ENCODE data around the gene TERB1.

The TERB1 gene

GRCh38 chr16:66844009-66844341 is 42.6 kb upstream of the TERB1 start:
- H3K27me3 ChIP-seq (ENCODE audit: insufficient read depth, low read length, poor library complexity), result peaks cover 23% of the 10 kb centered on the region
- no peak for DNase-seq

GRCh38 chr16:66843191-66843590 is 41.8 kb upstream of the TERB1 start:
- no CpG with 5 or more reads among the region's 2 CpGs for WGBS (ENCODE audit: extremely low coverage, insufficient coverage, low lambda C conversion rate)
- no peaks in the 10 kb centered on the region for H3K79me2 ChIP-seq (ENCODE audit: control insufficient read depth, insufficient read depth, low read length)
- DNase-seq, result no peak
- H4K5ac ChIP-seq (ENCODE audit: low read length), result no peak overlapping the region
- H3K9ac ChIP-seq (ENCODE audit: low read length), result no peak overlapping the region
- H2BK5ac ChIP-seq (ENCODE audit: low read length), result no peak overlapping the region
- H3K4me3 ChIP-seq (ENCODE audit: low read length), result no peak overlapping the region
- H3K4ac ChIP-seq (ENCODE audit: low read depth, low read length), result no peak overlapping the region
- no peaks in the 10 kb centered on the region for H3K36me3 ChIP-seq (ENCODE audit: control insufficient read depth, insufficient read depth, low read length)
- H3K56ac ChIP-seq (ENCODE audit: low read length), result no peak overlapping the region
- no peak overlapping the region for H4K8ac ChIP-seq (ENCODE audit: low read depth, low read length)
- H3K4me2 ChIP-seq (ENCODE audit: low read length), result no peak overlapping the region
- H2AK5ac ChIP-seq (ENCODE audit: low read length), result no peak overlapping the region
- no peak overlapping the region for H3K27ac ChIP-seq (ENCODE audit: low read depth, low read length)
- H2BK15ac ChIP-seq (replicated peaks; ENCODE audit: low read depth), result no peak overlapping the region
- peaks cover 23% of the 10 kb centered on the region for H3K27me3 ChIP-seq (ENCODE audit: insufficient read depth, low read length, poor library complexity)
- H3K23ac ChIP-seq (ENCODE audit: low read length), result no peak overlapping the region
- no peaks in the 10 kb centered on the region for H3K4me1 ChIP-seq (ENCODE audit: control insufficient read depth, low read depth, low read length)
- no peak overlapping the region for H2BK120ac ChIP-seq (ENCODE audit: low read depth, low read length)
- H3K79me1 ChIP-seq (ENCODE audit: low read length), result no peaks in the 10 kb centered on the region
- H3K18ac ChIP-seq (ENCODE audit: low read length), result no peak overlapping the region

More at GRCh38 chr16:66844009-66844341, 42.6 kb upstream of the TERB1 start:
- H4K5ac ChIP-seq (ENCODE audit: low read length), result no peak overlapping the region
- H3K4ac ChIP-seq (ENCODE audit: low read depth, low read length), result no peak overlapping the region
- no peaks in the 10 kb centered on the region for H3K79me2 ChIP-seq (ENCODE audit: control insufficient read depth, insufficient read depth, low read length)
- H3K4me1 ChIP-seq (ENCODE audit: control insufficient read depth, low read depth, low read length), result no peaks in the 10 kb centered on the region
- no peak overlapping the region for H3K56ac ChIP-seq (ENCODE audit: low read length)
- no peak overlapping the region for H3K4me2 ChIP-seq (ENCODE audit: low read length)
- H2AK5ac ChIP-seq (ENCODE audit: low read length), result no peak overlapping the region
- no peak overlapping the region for H3K4me3 ChIP-seq (ENCODE audit: low read length)
- no peaks in the 10 kb centered on the region for H3K79me1 ChIP-seq (ENCODE audit: low read length)
- H4K8ac ChIP-seq (ENCODE audit: low read depth, low read length), result no peak overlapping the region
- no peak overlapping the region for H3K23ac ChIP-seq (ENCODE audit: low read length)
- H3K27ac ChIP-seq (ENCODE audit: low read depth, low read length), result no peak overlapping the region
- no peak overlapping the region for H2BK15ac ChIP-seq (replicated peaks; ENCODE audit: low read depth)
- H2BK120ac ChIP-seq (ENCODE audit: low read depth, low read length), result no peak overlapping the region
- no CpG with 5 or more reads among the region's 14 CpGs for WGBS (ENCODE audit: extremely low coverage, insufficient coverage, low lambda C conversion rate)
- H3K9ac ChIP-seq (ENCODE audit: low read length), result no peak overlapping the region
- no peak overlapping the region for H2BK5ac ChIP-seq (ENCODE audit: low read length)
- no peaks in the 10 kb centered on the region for H3K36me3 ChIP-seq (ENCODE audit: control insufficient read depth, insufficient read depth, low read length)
- H3K18ac ChIP-seq (ENCODE audit: low read length), result no peak overlapping the region

GRCh38 chr16:66842765-66843164 is 41.4 kb upstream of the TERB1 start:
- Histone ChIP-seq H3K4ac (ENCODE audit: low read depth, low read length) (no peak overlapping the region), H3K4me2 (ENCODE audit: low read length) (no peak overlapping the region), H4K8ac (ENCODE audit: low read depth, low read length) (no peak overlapping the region), H3K27ac (ENCODE audit: low read depth, low read length) (no peak overlapping the region), H3K27me3 (ENCODE audit: insufficient read depth, low read length, poor library complexity) (peaks cover 23% of the 10 kb centered on the region), H2BK120ac (ENCODE audit: low read depth, low read length) (no peak overlapping the region), H3K4me3 (ENCODE audit: low read length) (no peak overlapping the region), H4K5ac (ENCODE audit: low read length) (no peak overlapping the region), H3K36me3 (ENCODE audit: control insufficient read depth, insufficient read depth, low read length) (no peaks in the 10 kb centered on the region), H3K9ac (ENCODE audit: low read length) (no peak overlapping the region), H3K79me1 (ENCODE audit: low read length) (no peaks in the 10 kb centered on the region), H3K79me2 (ENCODE audit: control insufficient read depth, insufficient read depth, low read length) (no peaks in the 10 kb centered on the region), H3K56ac (ENCODE audit: low read length) (no peak overlapping the region), H2BK15ac (replicated peaks; ENCODE audit: low read depth) (no peak overlapping the region), H3K23ac (ENCODE audit: low read length) (no peak overlapping the region), H3K4me1 (ENCODE audit: control insufficient read depth, low read depth, low read length) (no peaks in the 10 kb centered on the region), H2BK5ac (ENCODE audit: low read length) (no peak overlapping the region), H3K18ac (ENCODE audit: low read length) (no peak overlapping the region), H2AK5ac (ENCODE audit: low read length) (no peak overlapping the region)
- WGBS (ENCODE audit: extremely low coverage, insufficient coverage, low lambda C conversion rate), result no CpG with 5 or more reads among the region's 7 CpGs
- DNase-seq, result no peak

- H4K8ac ChIP-seq (ENCODE audit: low read depth, low read length), result no peak overlapping the region
- no CpG with 5 or more reads among the region's 4 CpGs for WGBS (ENCODE audit: extremely low coverage, insufficient coverage, low lambda C conversion rate)
Observed at GRCh38 chr16:66841366-66841765, 40.0 kb upstream of the TERB1 start.

GRCh38 chr16:66840883-66841282 is 39.5 kb upstream of the TERB1 start:
- Histone ChIP-seq H3K4me3 (ENCODE audit: low read length) (no peak overlapping the region), H3K27me3 (ENCODE audit: insufficient read depth, low read length, poor library complexity) (peaks cover 19% of the 10 kb centered on the region)
- WGBS (ENCODE audit: extremely low coverage, insufficient coverage, low lambda C conversion rate), result no CpG with 5 or more reads among the region's 3 CpGs

More at GRCh38 chr16:66841366-66841765, 40.0 kb upstream of the TERB1 start:
- Histone ChIP-seq H3K4me3 (ENCODE audit: low read length) (no peak overlapping the region), H3K23ac (ENCODE audit: low read length) (no peak overlapping the region), H3K79me1 (ENCODE audit: low read length) (no peaks in the 10 kb centered on the region), H3K9ac (ENCODE audit: low read length) (no peak overlapping the region), H3K27me3 (ENCODE audit: insufficient read depth, low read length, poor library complexity) (peaks cover 22% of the 10 kb centered on the region), H2BK5ac (ENCODE audit: low read length) (no peak overlapping the region), H3K56ac (ENCODE audit: low read length) (no peak overlapping the region), H3K4me1 (ENCODE audit: control insufficient read depth, low read depth, low read length) (no peaks in the 10 kb centered on the region), H3K4me2 (ENCODE audit: low read length) (no peak overlapping the region), H2AK5ac (ENCODE audit: low read length) (no peak overlapping the region), H3K4ac (ENCODE audit: low read depth, low read length) (no peak overlapping the region), H3K79me2 (ENCODE audit: control insufficient read depth, insufficient read depth, low read length) (no peaks in the 10 kb centered on the region), H2BK120ac (ENCODE audit: low read depth, low read length) (no peak overlapping the region), H3K18ac (ENCODE audit: low read length) (no peak overlapping the region), H3K27ac (ENCODE audit: low read depth, low read length) (no peak overlapping the region), H4K5ac (ENCODE audit: low read length) (no peak overlapping the region), H2BK15ac (replicated peaks; ENCODE audit: low read depth) (no peak overlapping the region), H3K36me3 (ENCODE audit: control insufficient read depth, insufficient read depth, low read length) (no peaks in the 10 kb centered on the region)
- no peak for DNase-seq

GRCh38 chr16:66834746-66835145 is 33.4 kb upstream of the TERB1 start:
- Histone ChIP-seq H3K27me3 (ENCODE audit: insufficient read depth, low read length, poor library complexity) (no peaks in the 10 kb centered on the region), H2BK120ac (ENCODE audit: low read depth, low read length) (no peak overlapping the region), H4K5ac (ENCODE audit: low read length) (no peak overlapping the region), H3K56ac (ENCODE audit: low read length) (no peak overlapping the region), H2AK5ac (ENCODE audit: low read length) (no peak overlapping the region), H3K4me1 (ENCODE audit: control insufficient read depth, low read depth, low read length) (no peaks in the 10 kb centered on the region), H3K4me2 (ENCODE audit: low read length) (no peak overlapping the region), H3K36me3 (ENCODE audit: control insufficient read depth, insufficient read depth, low read length) (no peaks in the 10 kb centered on the region), H3K27ac (ENCODE audit: low read depth, low read length) (no peak overlapping the region), H2BK5ac (ENCODE audit: low read length) (no peak overlapping the region), H3K79me1 (ENCODE audit: low read length) (no peaks in the 10 kb centered on the region), H4K8ac (ENCODE audit: low read depth, low read length) (no peak overlapping the region), H3K4me3 (ENCODE audit: low read length) (no peak overlapping the region), H3K4ac (ENCODE audit: low read depth, low read length) (no peak overlapping the region), H3K23ac (ENCODE audit: low read length) (no peak overlapping the region), H3K18ac (ENCODE audit: low read length) (no peak overlapping the region), H3K79me2 (ENCODE audit: control insufficient read depth, insufficient read depth, low read length) (peaks cover 5% of the 10 kb centered on the region), H2BK15ac (replicated peaks; ENCODE audit: low read depth) (no peak overlapping the region), H3K9ac (ENCODE audit: low read length) (no peak overlapping the region)
- no peak for DNase-seq
- no CpG with 5 or more reads among the region's 5 CpGs for WGBS (ENCODE audit: extremely low coverage, insufficient coverage, low lambda C conversion rate)

More at GRCh38 chr16:66840883-66841282, 39.5 kb upstream of the TERB1 start:
- Histone ChIP-seq H3K4me1 (ENCODE audit: control insufficient read depth, low read depth, low read length) (no peaks in the 10 kb centered on the region), H3K79me1 (ENCODE audit: low read length) (no peaks in the 10 kb centered on the region), H2AK5ac (ENCODE audit: low read length) (no peak overlapping the region), H3K79me2 (ENCODE audit: control insufficient read depth, insufficient read depth, low read length) (no peaks in the 10 kb centered on the region), H2BK120ac (ENCODE audit: low read depth, low read length) (no peak overlapping the region), H3K4me2 (ENCODE audit: low read length) (no peak overlapping the region), H4K5ac (ENCODE audit: low read length) (no peak overlapping the region), H2BK15ac (replicated peaks; ENCODE audit: low read depth) (no peak overlapping the region), H3K36me3 (ENCODE audit: control insufficient read depth, insufficient read depth, low read length) (no peaks in the 10 kb centered on the region), H3K18ac (ENCODE audit: low read length) (no peak overlapping the region), H2BK5ac (ENCODE audit: low read length) (no peak overlapping the region), H4K8ac (ENCODE audit: low read depth, low read length) (no peak overlapping the region), H3K27ac (ENCODE audit: low read depth, low read length) (no peak overlapping the region), H3K56ac (ENCODE audit: low read length) (no peak overlapping the region), H3K4ac (ENCODE audit: low read depth, low read length) (no peak overlapping the region), H3K23ac (ENCODE audit: low read length) (no peak overlapping the region), H3K9ac (ENCODE audit: low read length) (no peak overlapping the region)
- DNase-seq, result no peak
